Thoracic aorta (tissue), 2 donors: ENCODE data around the gene CD200R1L. TPM values are rescaled to one million over a fixed set of nuclear protein-coding genes. Genes with fewer than 3 reads are reported as not detected.

Experiments
- ATAC-seq: fragments of 150-250 bp; one replicate; pipeline ENCODE4 v1.8.0; 2017; ENCODE audit warnings: low read depth; ENCODE audit not compliant: insufficient number of reproducible peaks, low FRiP score
- DNase-seq: peaks from one replicate; pipeline ENCODE4 v3.0.0-alpha.2; 2020; ENCODE audit warnings: low spot score
- H3K27ac ChIP-seq, 2 donors: fragments of 200-600 bp; sonication (generic); 1 replicate in 1 of 2; 2 replicates in 1 of 2; pipeline ENCODE4 v1.5.1; 2016; ENCODE audit warnings: mild to moderate bottlenecking in 2 of 2, moderate library complexity in 2 of 2
- H3K27me3 ChIP-seq: fragments of 200-600 bp; sonication (generic); replicated peaks from 2 replicates; pipeline ENCODE4 v1.6.0; 2016; ENCODE audit warnings: mild to moderate bottlenecking; ENCODE audit not compliant: insufficient read depth
- H3K36me3 ChIP-seq: fragments of 200-600 bp; sonication (generic); one replicate; pipeline ENCODE4 v1.5.1; 2016
- H3K4me1 ChIP-seq, 2 donors: fragments of 200-600 bp; sonication (generic); 1 replicate in 1 of 2; 2 replicates in 1 of 2; pipeline versions ENCODE4 v1.5.1 to v1.6.0; 2016; ENCODE audit warnings: low read depth in 2 of 2, mild to moderate bottlenecking in 1 of 2; ENCODE audit not compliant: control insufficient read depth in 1 of 2
- H3K4me3 ChIP-seq: fragments of 200-600 bp; sonication (generic); 2 replicates; pipeline ENCODE4 v1.5.1; 2016; ENCODE audit warnings: mild to moderate bottlenecking
- H3K9me3 ChIP-seq: fragments of 200-600 bp; sonication (generic); 2 replicates; pipeline ENCODE4 v1.5.1; 2016
- CTCF ChIP-seq: fragments of 200-600 bp; sonication (generic); IDR thresholded peaks from one replicate; pipeline ENCODE4 v1.5.1; 2019; ENCODE audit warnings: antibody characterized with exemption
- total RNA-seq, 2 donors: library from RNA; depleted of rRNA; stranded (reverse); fragments of >200 nt; gene quantifications; one replicate each; pipeline versions ENCODE4 v1.1.0 to v1.2.3, GENCODE V29; 2016

The CD200R1L gene
- total RNA-seq, 2 donors from 2014 or later: not detected

GRCh38 chr3:112785321-112786001 is 61.2 kb downstream of the CD200R1L start:
- ATAC-seq: no peak
- no peak for TF ChIP-seq CTCF
- Histone ChIP-seq H3K4me3 (no peak overlapping the region), H3K27me3 (no peaks in the 10 kb centered on the region), H3K9me3 (peaks cover 10% of the 10 kb centered on the region), H3K36me3 (no peaks in the 10 kb centered on the region), H3K4me1 (peaks cover 0 to 7% of the 10 kb centered on the region in 2 donors), H3K27ac (no peak overlapping the region)
- DNase-seq: no peak

- no peak for DNase-seq
- H3K9me3 ChIP-seq: peaks cover 6% of the 10 kb centered on the region
- no peak overlapping the region for H3K4me3 ChIP-seq
- no peak overlapping the region for H3K27ac ChIP-seq
- no peaks in the 10 kb centered on the region for H3K27me3 ChIP-seq
- no peak for TF ChIP-seq CTCF
- H3K36me3 ChIP-seq: no peaks in the 10 kb centered on the region
- H3K4me1 ChIP-seq: peaks cover 26 to 28% of the 10 kb centered on the region in 2 donors
- ATAC-seq: no peak
Observed at GRCh38 chr3:112782491-112782890, 64.2 kb downstream of the CD200R1L start.

- no peak for ATAC-seq
Observed at GRCh38 chr3:112781599-112781998, 65.1 kb downstream of the CD200R1L start.

GRCh38 chr3:112779558-112780480 is 66.8 kb downstream of the CD200R1L start:
- Histone ChIP-seq H3K4me1 (peaks cover 29 to 40% of the 10 kb centered on the region in 2 donors), H3K9me3 (no peaks in the 10 kb centered on the region), H3K4me3 (no peak overlapping the region), H3K27ac (no peak overlapping the region), H3K36me3 (no peaks in the 10 kb centered on the region), H3K27me3 (no peaks in the 10 kb centered on the region)
- DNase-seq (no peak), ATAC-seq (no peak)
- TF ChIP-seq CTCF: no peak

More at GRCh38 chr3:112781599-112781998, 65.1 kb downstream of the CD200R1L start:
- H3K4me1 ChIP-seq: peaks cover 27 to 28% of the 10 kb centered on the region in 2 donors
- H3K4me3 ChIP-seq: no peak overlapping the region
- H3K27ac ChIP-seq: no peak overlapping the region
- TF ChIP-seq CTCF: no peak
- DNase-seq: no peak
- no peaks in the 10 kb centered on the region for H3K36me3 ChIP-seq
- no peaks in the 10 kb centered on the region for H3K27me3 ChIP-seq
- no peaks in the 10 kb centered on the region for H3K9me3 ChIP-seq

- Histone ChIP-seq H3K27me3 (no peaks in the 10 kb centered on the region), H3K4me1 (peaks cover 33 to 43% of the 10 kb centered on the region in 2 donors), H3K4me3 (no peak overlapping the region), H3K36me3 (no peaks in the 10 kb centered on the region), H3K9me3 (no peaks in the 10 kb centered on the region), H3K27ac (no peak overlapping the region)
- ATAC-seq (no peak), DNase-seq (no peak)
- no peak for TF ChIP-seq CTCF
Observed at GRCh38 chr3:112779011-112779410, 67.7 kb downstream of the CD200R1L start.
